ENCODE results near the gene SPTLC1. TPM values are rescaled to one million over a fixed set of nuclear protein-coding genes. Genes with fewer than 3 reads are reported as not detected.
"Not testable (repeated sequence)": the region's sequence is repeated elsewhere in the genome, so short reads cannot be mapped to it uniquely, and the experiment has no call there.

The SPTLC1 gene
- polyA plus RNA-seq, 1 donor from 2014 or later, result 74.8 TPM

DNA sequence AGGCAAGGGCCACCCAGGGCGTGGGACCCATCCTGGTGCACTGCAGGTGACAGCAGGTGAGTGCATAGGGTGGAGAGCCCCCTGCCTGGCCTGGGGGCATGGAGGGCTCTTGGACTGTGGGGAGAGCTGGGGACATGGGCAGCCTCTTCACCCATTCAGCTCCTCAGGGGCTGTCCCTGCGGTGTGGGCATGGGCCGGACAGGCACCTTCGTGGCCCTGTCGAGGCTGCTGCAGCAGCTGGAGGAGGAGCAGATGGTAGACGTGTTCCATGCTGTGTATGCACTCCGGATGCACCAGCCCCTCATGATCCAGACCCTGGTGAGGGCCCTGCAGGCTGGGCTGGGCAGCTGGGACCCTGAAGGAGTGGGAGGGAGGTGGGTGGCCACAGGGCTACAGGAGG, 20.4 kb upstream of the SPTLC1 start:
- Histone ChIP-seq H4K20me1 (ENCODE audit: insufficient read depth) (no peaks in the 10 kb centered on the region), H3K9me2 (ENCODE audit: insufficient read depth, low read length) (no peaks in the 10 kb centered on the region), H3K36me3 (ENCODE audit: insufficient read depth, low read length) (no peaks in the 10 kb centered on the region), H3K79me2 (replicated peaks; ENCODE audit: insufficient read depth, low read length) (no peaks in the 10 kb centered on the region), H3K4me2 (ENCODE audit: low read length) (no peak overlapping the region), H3K27ac (ENCODE audit: low read length) (no peak overlapping the region), H3K9ac (ENCODE audit: low read length) (no peak overlapping the region), H3K9me3 (ENCODE audit: low read length) (no peaks in the 10 kb centered on the region), H3F3A (ENCODE audit: insufficient read depth, low read length, poor library complexity, severe bottlenecking) (no peaks in the 10 kb centered on the region), H2AFZ (ENCODE audit: low read depth, low read length) (no peak overlapping the region), H3K4me3 (ENCODE audit: low read length) (no peak overlapping the region), H3K27me3 (ENCODE audit: insufficient read depth, low read depth, low read length) (peaks cover 5% of the 10 kb centered on the region)
- TF ChIP-seq, protein P1, sequence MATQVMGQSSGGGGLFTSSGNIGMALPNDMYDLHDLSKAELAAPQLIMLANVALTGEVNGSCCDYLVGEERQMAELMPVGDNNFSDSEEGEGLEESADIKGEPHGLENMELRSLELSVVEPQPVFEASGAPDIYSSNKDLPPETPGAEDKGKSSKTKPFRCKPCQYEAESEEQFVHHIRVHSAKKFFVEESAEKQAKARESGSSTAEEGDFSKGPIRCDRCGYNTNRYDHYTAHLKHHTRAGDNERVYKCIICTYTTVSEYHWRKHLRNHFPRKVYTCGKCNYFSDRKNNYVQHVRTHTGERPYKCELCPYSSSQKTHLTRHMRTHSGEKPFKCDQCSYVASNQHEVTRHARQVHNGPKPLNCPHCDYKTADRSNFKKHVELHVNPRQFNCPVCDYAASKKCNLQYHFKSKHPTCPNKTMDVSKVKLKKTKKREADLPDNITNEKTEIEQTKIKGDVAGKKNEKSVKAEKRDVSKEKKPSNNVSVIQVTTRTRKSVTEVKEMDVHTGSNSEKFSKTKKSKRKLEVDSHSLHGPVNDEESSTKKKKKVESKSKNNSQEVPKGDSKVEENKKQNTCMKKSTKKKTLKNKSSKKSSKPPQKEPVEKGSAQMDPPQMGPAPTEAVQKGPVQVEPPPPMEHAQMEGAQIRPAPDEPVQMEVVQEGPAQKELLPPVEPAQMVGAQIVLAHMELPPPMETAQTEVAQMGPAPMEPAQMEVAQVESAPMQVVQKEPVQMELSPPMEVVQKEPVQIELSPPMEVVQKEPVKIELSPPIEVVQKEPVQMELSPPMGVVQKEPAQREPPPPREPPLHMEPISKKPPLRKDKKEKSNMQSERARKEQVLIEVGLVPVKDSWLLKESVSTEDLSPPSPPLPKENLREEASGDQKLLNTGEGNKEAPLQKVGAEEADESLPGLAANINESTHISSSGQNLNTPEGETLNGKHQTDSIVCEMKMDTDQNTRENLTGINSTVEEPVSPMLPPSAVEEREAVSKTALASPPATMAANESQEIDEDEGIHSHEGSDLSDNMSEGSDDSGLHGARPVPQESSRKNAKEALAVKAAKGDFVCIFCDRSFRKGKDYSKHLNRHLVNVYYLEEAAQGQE (IDR thresholded peaks at IDR 0.05; ENCODE audit: borderline replicate concordance), result no peak
- TF ChIP-seq TAF1 (IDR thresholded peaks at IDR 0.05; ENCODE audit: low read depth) (no peak), EP300 (conservative IDR thresholded peaks at IDR 0.05; ENCODE audit: poor library complexity, severe bottlenecking) (no peak), POLR2AphosphoS5 (IDR thresholded peaks at IDR 0.05) (no peak), RAD21 (conservative IDR thresholded peaks at IDR 0.05) (no peak)

DNA sequence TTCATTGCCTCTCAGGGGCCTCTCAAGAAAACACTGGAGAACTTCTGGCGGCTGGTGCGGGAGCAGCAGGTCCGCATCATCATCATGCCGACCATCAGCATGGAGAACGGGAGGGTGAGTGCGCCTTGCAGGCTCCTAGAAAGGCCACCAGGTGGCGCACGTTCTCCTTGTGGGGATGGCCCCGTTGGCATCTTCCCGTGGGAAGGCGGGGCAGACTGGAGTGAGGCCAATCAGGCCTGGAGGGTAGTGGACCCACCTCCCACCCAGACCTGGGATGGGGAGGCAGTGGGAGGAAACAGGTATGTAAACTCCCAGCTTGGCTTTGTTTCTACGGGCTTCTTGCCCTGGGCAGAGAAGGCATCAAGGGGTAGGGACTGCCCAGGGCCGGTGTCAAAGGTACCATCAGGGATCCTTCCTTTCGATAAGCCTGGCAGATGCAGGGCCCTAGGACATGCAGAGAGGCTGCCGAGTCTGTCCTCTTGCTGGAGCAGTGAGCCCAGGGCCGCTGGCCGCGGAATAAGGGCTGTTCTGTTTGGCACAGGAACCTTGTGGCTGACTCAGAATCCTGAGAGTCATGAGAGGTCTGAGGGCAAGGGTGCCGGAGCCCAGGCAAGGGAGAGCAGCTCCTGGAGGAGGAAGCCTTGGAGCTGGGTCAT, 18.9 kb upstream of the SPTLC1 start:
- Histone ChIP-seq H3K36me3 (ENCODE audit: insufficient read depth, low read length) (no peaks in the 10 kb centered on the region), H3K9ac (ENCODE audit: low read length) (no peak overlapping the region), H3K9me2 (ENCODE audit: insufficient read depth, low read length) (no peaks in the 10 kb centered on the region), H3K27ac (ENCODE audit: low read length) (no peak overlapping the region), H3K4me3 (ENCODE audit: low read length) (no peak overlapping the region), H3F3A (ENCODE audit: insufficient read depth, low read length, poor library complexity, severe bottlenecking) (no peaks in the 10 kb centered on the region), H2AFZ (ENCODE audit: low read depth, low read length) (no peak overlapping the region), H3K79me2 (replicated peaks; ENCODE audit: insufficient read depth, low read length) (no peaks in the 10 kb centered on the region), H3K4me2 (ENCODE audit: low read length) (no peak overlapping the region), H3K27me3 (ENCODE audit: insufficient read depth, low read depth, low read length) (no peaks in the 10 kb centered on the region), H4K20me1 (ENCODE audit: insufficient read depth) (no peaks in the 10 kb centered on the region), H3K9me3 (ENCODE audit: low read length) (no peaks in the 10 kb centered on the region)
- TF ChIP-seq SMC3 (conservative IDR thresholded peaks at IDR 0.05; ENCODE audit: poor library complexity) (peak; percentile 61), EZH2 (IDR thresholded peaks at IDR 0.05; ENCODE audit: borderline replicate concordance, insufficient read depth, low read length, poor library complexity, severe bottlenecking) (no peak), EP300 (conservative IDR thresholded peaks at IDR 0.05; ENCODE audit: poor library complexity, severe bottlenecking) (no peak), RAD21 (conservative IDR thresholded peaks at IDR 0.05) (peak; percentile 46), POLR2AphosphoS5 (IDR thresholded peaks at IDR 0.05) (no peak), MXI1 (conservative IDR thresholded peaks at IDR 0.05; ENCODE audit: poor library complexity, severe bottlenecking) (no peak), TAF1 (IDR thresholded peaks at IDR 0.05; ENCODE audit: low read depth) (no peak)
- TF ChIP-seq, protein P1 (IDR thresholded peaks at IDR 0.05; ENCODE audit: borderline replicate concordance), result no peak
- TF ChIP-seq, protein P2, sequence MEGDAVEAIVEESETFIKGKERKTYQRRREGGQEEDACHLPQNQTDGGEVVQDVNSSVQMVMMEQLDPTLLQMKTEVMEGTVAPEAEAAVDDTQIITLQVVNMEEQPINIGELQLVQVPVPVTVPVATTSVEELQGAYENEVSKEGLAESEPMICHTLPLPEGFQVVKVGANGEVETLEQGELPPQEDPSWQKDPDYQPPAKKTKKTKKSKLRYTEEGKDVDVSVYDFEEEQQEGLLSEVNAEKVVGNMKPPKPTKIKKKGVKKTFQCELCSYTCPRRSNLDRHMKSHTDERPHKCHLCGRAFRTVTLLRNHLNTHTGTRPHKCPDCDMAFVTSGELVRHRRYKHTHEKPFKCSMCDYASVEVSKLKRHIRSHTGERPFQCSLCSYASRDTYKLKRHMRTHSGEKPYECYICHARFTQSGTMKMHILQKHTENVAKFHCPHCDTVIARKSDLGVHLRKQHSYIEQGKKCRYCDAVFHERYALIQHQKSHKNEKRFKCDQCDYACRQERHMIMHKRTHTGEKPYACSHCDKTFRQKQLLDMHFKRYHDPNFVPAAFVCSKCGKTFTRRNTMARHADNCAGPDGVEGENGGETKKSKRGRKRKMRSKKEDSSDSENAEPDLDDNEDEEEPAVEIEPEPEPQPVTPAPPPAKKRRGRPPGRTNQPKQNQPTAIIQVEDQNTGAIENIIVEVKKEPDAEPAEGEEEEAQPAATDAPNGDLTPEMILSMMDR (IDR thresholded peaks at IDR 0.05; ENCODE audit: poor library complexity, severe bottlenecking), result peak; percentile 63

DNA sequence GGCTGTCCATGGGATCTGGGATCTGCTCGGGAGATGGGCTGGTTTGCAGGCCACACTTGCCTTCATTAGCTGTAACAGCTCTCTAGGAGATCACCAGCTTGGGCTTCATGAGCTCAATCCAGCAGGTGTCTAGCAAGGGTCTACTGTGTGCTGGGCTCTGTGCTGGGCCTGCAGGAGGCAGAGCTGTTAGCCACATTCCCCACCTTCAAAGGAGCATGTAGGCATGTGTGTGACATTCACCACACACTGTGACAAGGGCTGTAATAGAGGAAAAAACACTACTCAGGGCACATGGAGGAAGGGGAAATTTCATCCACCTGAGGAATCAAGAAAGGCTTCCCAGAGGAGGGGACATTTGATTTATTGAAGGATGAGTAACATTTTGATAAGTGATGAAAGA, 17.7 kb upstream of the SPTLC1 start:
- H3K27ac ChIP-seq (ENCODE audit: low read length); H3K9me3 ChIP-seq (ENCODE audit: low read length); H3K4me3 ChIP-seq (ENCODE audit: low read length); H3K9ac ChIP-seq (ENCODE audit: low read length); H3K79me2 ChIP-seq (replicated peaks; ENCODE audit: insufficient read depth, low read length); H4K20me1 ChIP-seq (ENCODE audit: insufficient read depth); H3K36me3 ChIP-seq (ENCODE audit: insufficient read depth, low read length); H3K4me2 ChIP-seq (ENCODE audit: low read length); H3K27me3 ChIP-seq (ENCODE audit: insufficient read depth, low read depth, low read length); H2AFZ ChIP-seq (ENCODE audit: low read depth, low read length); H3F3A ChIP-seq (ENCODE audit: insufficient read depth, low read length, poor library complexity, severe bottlenecking); H3K9me2 ChIP-seq (ENCODE audit: insufficient read depth, low read length): not testable (repeated sequence)
